Measurements from ENCODE around the gene SLC35F5.

GRCh38 chr2:113791697-113792590 is 35.5 kb upstream of the SLC35F5 start:
- TF ChIP-seq CTCF (IDR thresholded peaks at IDR 0.05): no peak
- no peak for TF ChIP-seq POLR2A (IDR thresholded peaks at IDR 0.05)

Data from thyroid gland (tissue), 4 donors.